H1 (cell line): ENCODE results near the gene TTC4. TPM values are rescaled to one million over a fixed set of nuclear protein-coding genes. Genes with fewer than 3 reads are reported as not detected.

Experiments
- CTCF ChIA-PET: fragments of 300-600 bp; sonication (Branson Sonifier 250); formaldehyde crosslinking; loops from one replicate; lab custom pipeline; 2021; ENCODE audit not compliant: partially characterized antibody; lab: Charles Lee
- POLR2A ChIA-PET: fragments of 300-600 bp; sonication (Branson Sonifier 250); formaldehyde crosslinking; loops from one replicate; lab custom pipeline; 2021; ENCODE audit warnings: inconsistent platforms; ENCODE audit not compliant: partially characterized antibody; lab: Charles Lee
- DNase-seq, 2 experiments: peaks; one replicate each; pipeline versions ENCODE4 v3.0.0 to v3.0.0-alpha.2; 2010 to 2022; ENCODE audit warnings: low spot score in 2 of 2, low read depth in 1 of 2, mixed read lengths in 1 of 2
- FAIRE-seq: peaks from 2 replicates; lab custom pipeline; 2011; peaks lifted over from hg19 to GRCh38; lab: Jason Lieb, UNC
- H2AFZ ChIP-seq: 2 replicates; pipeline ENCODE4 v1.8.1; 2012; ENCODE audit warnings: low read length, inconsistent platforms
- H2AK5ac ChIP-seq: 2 replicates; pipeline ENCODE4 v1.6.1; 2013; ENCODE audit warnings: low read depth, low read length
- H2BK120ac ChIP-seq: replicated peaks from 2 replicates; pipeline ENCODE3; 2013; ENCODE audit warnings: low read depth, low read length, inconsistent platforms
- H2BK12ac ChIP-seq: 2 replicates; pipeline ENCODE4 v1.6.1; 2013; ENCODE audit warnings: low read depth, low read length
- H2BK15ac ChIP-seq: 2 replicates; pipeline ENCODE4 v1.6.1; 2013; ENCODE audit warnings: low read length
- H2BK20ac ChIP-seq: 2 replicates; pipeline ENCODE4 v1.6.1; 2013; ENCODE audit warnings: low read length
- H2BK5ac ChIP-seq: 2 replicates; pipeline ENCODE4 v1.6.1; 2013; ENCODE audit warnings: low read depth, low read length
- H3K14ac ChIP-seq: 2 replicates; pipeline ENCODE4 v1.6.1; 2013; ENCODE audit warnings: inconsistent platforms; ENCODE audit not compliant: insufficient read length
- H3K18ac ChIP-seq: 2 replicates; pipeline ENCODE4 v1.6.1; 2013; ENCODE audit warnings: low read length; ENCODE audit errors: extremely low read depth
- H3K23ac ChIP-seq: 2 replicates; pipeline ENCODE4 v1.6.1; 2013; ENCODE audit warnings: inconsistent platforms; ENCODE audit not compliant: insufficient read length
- H3K23me2 ChIP-seq: 2 replicates; pipeline ENCODE4 v1.6.1; 2013; ENCODE audit warnings: low read depth, low read length
- H3K27ac ChIP-seq: 2 replicates; pipeline ENCODE4 v1.6.1; 2011; ENCODE audit warnings: low read depth, low read length, inconsistent platforms
- H3K27me3 ChIP-seq, 4 experiments: replicated peaks in 1 of 4; 1 replicate in 1 of 4; 2 replicates in 3 of 4; pipeline versions ENCODE4 v1.6.1 to v1.8.1; 2011 to 2013; ENCODE audit warnings: low read length in 3 of 4, mild to moderate bottlenecking in 3 of 4, inconsistent platforms in 2 of 4, mixed read lengths in 2 of 4, moderate library complexity in 1 of 4; ENCODE audit not compliant: control insufficient read depth in 3 of 4, insufficient read depth in 3 of 4; ENCODE audit errors: extremely low read depth in 1 of 4
- H3K36me3 ChIP-seq, 4 experiments: 2 replicates each; pipeline versions ENCODE4 v1.6.1 to v1.8.1; 2011 to 2013; ENCODE audit warnings: mild to moderate bottlenecking in 4 of 4, low read length in 3 of 4, moderate library complexity in 2 of 4, control low read depth in 1 of 4, inconsistent platforms in 1 of 4; ENCODE audit not compliant: insufficient read depth in 4 of 4, control insufficient read depth in 2 of 4
- H3K4ac ChIP-seq: replicated peaks from 2 replicates; pipeline ENCODE3; 2013; ENCODE audit warnings: low read length, low read depth, mixed read lengths, inconsistent platforms; ENCODE audit not compliant: insufficient read length
- H3K4me1 ChIP-seq, 4 experiments: replicated peaks in 1 of 4; 1 replicate in 1 of 4; 2 replicates in 3 of 4; pipeline versions ENCODE4 v1.6.1 to v1.8.1; 2011 to 2013; ENCODE audit warnings: low read length in 3 of 4, inconsistent platforms in 2 of 4, mixed read lengths in 1 of 4; ENCODE audit not compliant: insufficient read depth in 4 of 4, control insufficient read depth in 3 of 4
- H3K4me2 ChIP-seq, 2 experiments: 2 replicates each; pipeline versions ENCODE4 v1.6.1 to v1.8.1; 2011 to 2013; ENCODE audit warnings: low read depth in 2 of 2, low read length in 2 of 2, control low read depth in 1 of 2, inconsistent platforms in 1 of 2, mild to moderate bottlenecking in 1 of 2; ENCODE audit not compliant: insufficient read depth in 1 of 2
- H3K4me3 ChIP-seq, 4 experiments: fragments of 200-600, 300-600 bp in 1 of 4; sonication (generic), shearing (Covaris generic), sonication (Bioruptor Twin) in 1 of 4; 2 replicates each; pipeline versions ENCODE4 v1.5.1 to v1.8.1; 2011 to 2016; ENCODE audit warnings: low read length in 4 of 4, low read depth in 3 of 4, control low read depth in 2 of 4, inconsistent platforms in 2 of 4, mild to moderate bottlenecking in 2 of 4, mixed read lengths in 1 of 4, moderate library complexity in 1 of 4; ENCODE audit not compliant: insufficient read depth in 2 of 4; ENCODE audit errors: extremely low read depth in 1 of 4
- H3K56ac ChIP-seq: replicated peaks from 2 replicates; pipeline ENCODE3; 2013; ENCODE audit warnings: low read depth, mild to moderate bottlenecking, mixed read lengths, low read length, inconsistent platforms; ENCODE audit not compliant: insufficient read length
- H3K79me1 ChIP-seq: 2 replicates; pipeline ENCODE4 v1.6.1; 2013; ENCODE audit warnings: low read depth, low read length, control low read depth
- H3K79me2 ChIP-seq, 2 experiments: 2 replicates each; pipeline versions ENCODE4 v1.6.1 to v1.8.1; 2012 to 2013; ENCODE audit warnings: low read length in 2 of 2, mild to moderate bottlenecking in 2 of 2, inconsistent platforms in 1 of 2; ENCODE audit not compliant: insufficient read depth in 2 of 2, control insufficient read depth in 1 of 2
- H3K9ac ChIP-seq, 4 experiments: replicated peaks in 1 of 4; 1 replicate in 1 of 4; 2 replicates in 3 of 4; pipeline versions ENCODE4 v1.6.1 to v1.8.1; 2011 to 2013; ENCODE audit warnings: low read depth in 3 of 4, low read length in 3 of 4, control low read depth in 2 of 4, mild to moderate bottlenecking in 2 of 4, moderate library complexity in 2 of 4, inconsistent platforms in 1 of 4; ENCODE audit errors: extremely low read depth in 1 of 4
- H3K9me3 ChIP-seq, 2 experiments: 2 replicates each; pipeline versions ENCODE4 v1.6.1 to v1.8.1; 2012 to 2013; ENCODE audit warnings: mild to moderate bottlenecking in 2 of 2, moderate library complexity in 2 of 2, control low read depth in 1 of 2, inconsistent platforms in 1 of 2, low read depth in 1 of 2, low read length in 1 of 2, mixed read lengths in 1 of 2; ENCODE audit not compliant: insufficient read depth in 2 of 2
- H4K20me1 ChIP-seq, 2 experiments: replicated peaks in 1 of 2; 2 replicates each; pipeline versions ENCODE3 to v1.8.1; 2011 to 2013; ENCODE audit warnings: inconsistent platforms in 2 of 2, low read length in 2 of 2, mild to moderate bottlenecking in 1 of 2; ENCODE audit not compliant: insufficient read depth in 2 of 2, control insufficient read depth in 1 of 2
- H4K5ac ChIP-seq: 2 replicates; pipeline ENCODE4 v1.6.1; 2013; ENCODE audit warnings: low read length, low read depth, mixed read lengths, inconsistent platforms; ENCODE audit not compliant: insufficient read length
- H4K8ac ChIP-seq: 2 replicates; pipeline ENCODE4 v1.8.0; 2013; ENCODE audit warnings: mild to moderate bottlenecking, moderate library complexity, low read length, inconsistent platforms; ENCODE audit not compliant: insufficient read depth; ENCODE audit errors: extremely low read depth
- H4K91ac ChIP-seq: replicated peaks from 2 replicates; pipeline ENCODE3; 2013; ENCODE audit warnings: low read length, mixed read lengths, inconsistent platforms; ENCODE audit not compliant: insufficient read length
- ASH2L ChIP-seq: fragments of 200-600, 300-600 bp; sonication (generic); IDR thresholded peaks from one replicate; pipeline ENCODE4 v1.7.1; 2017; ENCODE audit warnings: low read length
- BACH1 ChIP-seq: IDR thresholded peaks from 2 replicates; pipeline ENCODE4 v1.6.1; 2012; ENCODE audit warnings: low read length, improper control_type of control experiment
- CBX5 ChIP-seq: fragments of 300-800, 300-1000 bp; sonication (generic); IDR thresholded peaks from 2 replicates; pipeline ENCODE4 v1.7.1; 2016; ENCODE audit warnings: antibody characterized with exemption, low read length, low read depth
- CREB1 ChIP-seq: IDR thresholded peaks from 2 replicates; pipeline ENCODE4 v1.6.1; 2012; ENCODE audit warnings: inconsistent platforms
- FOSL1 ChIP-seq: IDR thresholded peaks from 2 replicates; pipeline ENCODE4 v1.6.1; 2011; ENCODE audit warnings: mild to moderate bottlenecking, low read depth, low read length, moderate library complexity; ENCODE audit not compliant: insufficient read depth
- GTF2F1 ChIP-seq: IDR thresholded peaks from 2 replicates; pipeline ENCODE4 v1.6.1; 2012; ENCODE audit warnings: low read depth, low read length, improper control_type of control experiment, borderline replicate concordance
- HDAC2 ChIP-seq, 2 experiments: fragments of 300-600 bp in 1 of 2; sonication (generic) in 1 of 2; IDR thresholded peaks; 2 replicates each; pipeline ENCODE4 v1.6.1; 2011 to 2012; ENCODE audit warnings: low read depth in 2 of 2, low read length in 2 of 2, mild to moderate bottlenecking in 2 of 2, moderate library complexity in 2 of 2, borderline replicate concordance in 1 of 2, inconsistent platforms in 1 of 2
- NANOG ChIP-seq: IDR thresholded peaks from 2 replicates; pipeline ENCODE4 v1.6.1; 2011; ENCODE audit warnings: low read length, low read depth, mild to moderate bottlenecking, inconsistent platforms; ENCODE audit not compliant: insufficient read depth, poor library complexity, severe bottlenecking
- POLR2AphosphoS5 ChIP-seq: IDR thresholded peaks from 2 replicates; pipeline ENCODE4 v1.6.1; 2011; ENCODE audit warnings: low read depth, low read length
- RXRA ChIP-seq: IDR thresholded peaks from 2 replicates; pipeline ENCODE4 v1.6.1; 2011; ENCODE audit warnings: low read depth, mild to moderate bottlenecking, low read length, moderate library complexity; ENCODE audit not compliant: insufficient read depth
- SP4 ChIP-seq: IDR thresholded peaks from 2 replicates; pipeline ENCODE4 v1.6.1; 2012; ENCODE audit warnings: low read length, inconsistent platforms
- TCF12 ChIP-seq: IDR thresholded peaks from 2 replicates; pipeline ENCODE4 v1.6.1; 2011; ENCODE audit warnings: low read depth, mild to moderate bottlenecking, low read length
- WGBS, 2 experiments: shearing (Covaris generic) in 1 of 2; methylation state at CpG; one replicate each; pipeline versions ENCODE4 v1.1.6 to v1.1.7; 2013 to 2015; ENCODE audit warnings: low lambda C conversion rate in 2 of 2, mixed read lengths in 2 of 2, inconsistent platforms in 1 of 2, low coverage in 1 of 2, missing lambda C conversion rate in 1 of 2; ENCODE audit not compliant: insufficient replicate concordance in 2 of 2, insufficient coverage in 1 of 2, insufficient read length in 1 of 2; ENCODE audit errors: extremely low coverage in 1 of 2, missing lambda C conversion rate in 1 of 2; 5-methylcytosine and 5-hydroxymethylcytosine counted together
- polyA plus RNA-seq, 7 experiments: library from polyadenylated mRNA; depleted of rRNA in 3 of 7; stranded (reverse) in 5 of 7; unstranded in 2 of 7; fragments of >200 nt in 5 of 7; fragments of 200-250 nt in 2 of 7; gene quantifications; 1 replicate in 5 of 7; 2 replicates in 1 of 7; 4 replicates in 1 of 7; pipeline versions ENCODE4 v1.2.1 to v1.2.3, GENCODE V29; 2011 to 2013; ENCODE audit warnings: missing spikeins in 2 of 7, mixed read lengths in 2 of 7
- total RNA-seq: library from RNA; stranded (reverse); fragmentation: NEBNext Ultra II Directional; extraction: Animal tissue kit (Norgen Biotek cat#: 25700); gene quantifications from 2 replicates; pipeline ENCODE4 v1.2.1, GENCODE V29; 2021

TTC4 gene
- total and polyA plus RNA-seq, 2 of the 8 experiments (the other 6 are each of a cell fraction or from before 2014, with no cell fraction given): 21.0 to 25.1 TPM

- no peak for TF ChIP-seq HDAC2 (IDR thresholded peaks at IDR 0.05; ENCODE audit: borderline replicate concordance in 1 of 2, low read depth in 2 of 2, low read length in 2 of 2)
- TF ChIP-seq GTF2F1: no peak
- no peak for TF ChIP-seq SP4
- no peak for TF ChIP-seq ASH2L
- TF ChIP-seq NANOG: no peak
- no peak for TF ChIP-seq CREB1
- TF ChIP-seq TCF12: no peak
- TF ChIP-seq FOSL1: no peak
- TF ChIP-seq RXRA: no peak
- TF ChIP-seq BACH1: no peak
- TF ChIP-seq POLR2AphosphoS5: no peak
- TF ChIP-seq CBX5: no peak
- CTCF ChIA-PET: interaction anchor here (0.6 to 3.7 kb wide), 7 partner anchors 28 to 595 kb away, joined by 3 to 13 read pairs (median 3); no protein-coding TSS in a partner anchor
- H4K91ac ChIP-seq: no peak overlapping the region
Observed at GRCh38 chr1:54699936-54700525, 15.6 kb upstream of the TTC4 start.

More at GRCh38 chr1:54699936-54700525, 15.6 kb upstream of the TTC4 start:
- no peaks in the 10 kb centered on the region for H3K4me1 ChIP-seq
- H3K56ac ChIP-seq: no peak overlapping the region
- no peak for DNase-seq
- H3K36me3 ChIP-seq: no peaks in the 10 kb centered on the region
- no peak overlapping the region for H3K14ac ChIP-seq
- no peak overlapping the region for H3K4ac ChIP-seq
- H2BK120ac ChIP-seq: no peak overlapping the region
- H2BK5ac ChIP-seq: 0 out of 2 replicates have a peak overlapping the region, but pooled peaks have one; percentile 8
- H4K8ac ChIP-seq: no peak overlapping the region
- no peak overlapping the region for H2AK5ac ChIP-seq
- H2BK12ac ChIP-seq: no peak overlapping the region
- no peak for FAIRE-seq
- H4K20me1 ChIP-seq: no peaks in the 10 kb centered on the region
- no peak overlapping the region for H3K4me2 ChIP-seq
- H3K27me3 ChIP-seq: 0 out of 7 replicates have a peak, but pooled peaks cover 0 to 2% (median 0%) of the 10 kb centered on the region in 4 experiments
- no peaks in the 10 kb centered on the region for H3K9me3 ChIP-seq
- no peak overlapping the region for H2BK20ac ChIP-seq
- no peaks in the 10 kb centered on the region for H3K79me1 ChIP-seq
- POLR2A ChIA-PET: interaction anchor here (1.6 kb wide), 1 partner anchor 15 kb away, joined by 4 read pairs; the partner anchor contains the start of gene TTC4
- no peaks in the 10 kb centered on the region for H3K23me2 ChIP-seq
- no peak overlapping the region; a peak in 1 of 7 replicates for H3K9ac ChIP-seq
- no peak overlapping the region for H2BK15ac ChIP-seq
- no peak overlapping the region for H3K18ac ChIP-seq
- no peak overlapping the region for H2AFZ ChIP-seq
- H4K5ac ChIP-seq: no peak overlapping the region
- no peak overlapping the region for H3K27ac ChIP-seq
- no peaks in the 10 kb centered on the region for H3K79me2 ChIP-seq
- no peak overlapping the region for H3K4me3 ChIP-seq
- 85% methylated on average over 11 of the region's 11 CpGs; no CpG with 5 or more reads in 1 of the 2 experiments for WGBS, 2 experiments
- no peak overlapping the region for H3K23ac ChIP-seq
